HepG2 (cell line): ENCODE measurements around the gene RIPPLY2. TPM values are rescaled to one million over a fixed set of nuclear protein-coding genes. Genes with fewer than 3 reads are reported as not detected.

ENCODE experiments used
- BRD4 ChIP-seq: sonication (generic); formaldehyde crosslinking; IDR thresholded peaks from 2 replicates; pipeline ENCODE4 v1.4.0; 2020; ENCODE audit warnings: missing genetic modification reagents
- CREB1 ChIP-seq, 2 experiments: fragments of 450-650 bp in 1 of 2; IDR thresholded peaks; 2 replicates each; pipeline ENCODE4 v1.6.1; 2016 to 2017; ENCODE audit warnings: control low read depth in 1 of 2, mild to moderate bottlenecking in 1 of 2, missing compliant biosample characterization in 1 of 2, missing genetic modification characterization in 1 of 2
- HOXA9 ChIP-seq: sonication (generic); formaldehyde crosslinking; IDR thresholded peaks from 2 replicates; pipeline ENCODE4 v1.8.1; 2022; ENCODE audit warnings: missing genetic modification reagents, mild to moderate bottlenecking, moderate library complexity, borderline replicate concordance
- KMT2B ChIP-seq: IDR thresholded peaks from 2 replicates; pipeline ENCODE4 v1.6.1; 2016; ENCODE audit warnings: missing genetic modification reagents, missing compliant biosample characterization
- MAFF ChIP-seq: IDR thresholded peaks from 2 replicates; pipeline ENCODE4 v1.6.1; 2011; ENCODE audit warnings: low read depth, low read length, improper control_type of control experiment
- NFKBIZ ChIP-seq: IDR thresholded peaks from 2 replicates; pipeline ENCODE4 v1.6.1; 2018; ENCODE audit warnings: missing genetic modification reagents, missing compliant biosample characterization
- PITX1 ChIP-seq: sonication (generic); formaldehyde crosslinking; IDR thresholded peaks from 2 replicates; pipeline ENCODE4 v1.5.1; 2020; ENCODE audit warnings: mild to moderate bottlenecking, missing genetic modification reagents
- REPIN1 ChIP-seq: sonication (generic); formaldehyde crosslinking; IDR thresholded peaks from 2 replicates; pipeline ENCODE4 v1.8.0; 2022; ENCODE audit warnings: missing genetic modification reagents, low read depth, mild to moderate bottlenecking, borderline replicate concordance
- SMAD9 ChIP-seq: sonication (generic); formaldehyde crosslinking; IDR thresholded peaks from 2 replicates; pipeline ENCODE4 v1.5.1; 2020; ENCODE audit warnings: mild to moderate bottlenecking, missing genetic modification reagents
- STAT5B ChIP-seq: sonication (generic); formaldehyde crosslinking; IDR thresholded peaks from 2 replicates; pipeline ENCODE4 v1.4.0; 2020; ENCODE audit warnings: missing genetic modification reagents
- TCF7 ChIP-seq: sonication (generic); IDR thresholded peaks from 2 replicates; pipeline ENCODE4 v1.6.1; 2016; ENCODE audit warnings: antibody characterized with exemption, low read depth
- ZBTB20 ChIP-seq: sonication (generic); formaldehyde crosslinking; IDR thresholded peaks from 2 replicates; pipeline ENCODE4 v1.8.1; 2023; ENCODE audit warnings: missing genetic modification reagents, low read depth, mild to moderate bottlenecking, borderline replicate concordance
- ZFX ChIP-seq: sonication (generic); formaldehyde crosslinking; IDR thresholded peaks from 2 replicates; pipeline ENCODE4 v1.4.0; 2020; ENCODE audit warnings: mild to moderate bottlenecking, low read depth, missing genetic modification reagents, moderate library complexity
- ZNF234 ChIP-seq: sonication (generic); formaldehyde crosslinking; conservative IDR thresholded peaks from 2 replicates; pipeline ENCODE4 v1.5.1; 2020; ENCODE audit warnings: mild to moderate bottlenecking, missing genetic modification reagents
- ZNF407 ChIP-seq: sonication (generic); formaldehyde crosslinking; IDR thresholded peaks from one replicate; pipeline ENCODE4 v1.5.1; 2020; ENCODE audit warnings: mild to moderate bottlenecking, missing genetic modification reagents; ENCODE audit errors: not compliant biosample characterization
- ZNF720 ChIP-seq: sonication (generic); formaldehyde crosslinking; IDR thresholded peaks from 2 replicates; pipeline ENCODE4 v1.4.0; 2020; ENCODE audit warnings: missing genetic modification reagents
- ZNF816 ChIP-seq: sonication (generic); formaldehyde crosslinking; IDR thresholded peaks from 2 replicates; pipeline ENCODE4 v1.8.0; 2022; ENCODE audit warnings: missing genetic modification reagents, mild to moderate bottlenecking, borderline replicate concordance
- polyA plus RNA-seq, 8 experiments: library from polyadenylated mRNA; depleted of rRNA in 3 of 8; stranded (reverse) in 7 of 8; unstranded in 1 of 8; fragments of >200 nt; fragmentation: Illumina TruSeq in 4 of 8; extraction: Trizol in 4 of 8; gene quantifications; 2 replicates each; pipeline versions ENCODE4 v1.2.1 to v1.2.3, GENCODE V29; 2011 to 2016; ENCODE audit warnings: low read depth in 4 of 8, missing spikeins in 1 of 8, mixed read lengths in 1 of 8; ENCODE audit not compliant: insufficient read depth in 1 of 8
- total RNA-seq, 5 experiments: library from RNA; depleted of rRNA; stranded (reverse); fragments of >200 nt; fragmentation: Illumina TruSeq; extraction: Trizol; gene quantifications; 2 replicates each; pipeline ENCODE4 v1.2.3, GENCODE V29; 2016; ENCODE audit warnings: low read depth in 1 of 5
- TF ChIP-seq, protein P1 (sequence below): sonication (generic); formaldehyde crosslinking; conservative IDR thresholded peaks from 2 replicates; pipeline ENCODE4 v1.4.0; 2020; ENCODE audit warnings: missing genetic modification reagents

The RIPPLY2 gene
- total and polyA plus RNA-seq, 2 of the 13 experiments (the other 11 are each of a cell fraction or from before 2014, with no cell fraction given) = not detected

- TF ChIP-seq HOXA9 (CRISPR knock-in tag) (no peak; the same call in 1 of the 2 replicates), STAT5B (peak; percentile 99), ZBTB20 (peak; percentile 94; the same call in 1 of the 2 replicates), TCF7 (peak; percentile 88), REPIN1 (CRISPR knock-in tag) (peak; percentile 95), SMAD9 (CRISPR knock-in tag) (0 out of 2 replicates have a peak, but pooled peaks have one; percentile 9), ZNF720 (CRISPR knock-in tag) (peak; percentile 98), CREB1 (IDR thresholded peaks at IDR 0.05) (peak; percentile 81), CREB1 (CRISPR knock-in tag; IDR thresholded peaks at IDR 0.05) (peak; percentile 90), KMT2B (peak; percentile 92), ZNF234 (CRISPR knock-in tag) (no peak), ZNF816 (CRISPR knock-in tag) (peak; percentile 91), PITX1 (CRISPR knock-in tag) (peak; percentile 90), BRD4 (no peak), ZNF407 (CRISPR knock-in tag) (no peak), NFKBIZ (CRISPR knock-in tag) (peak; percentile 94), ZFX (CRISPR knock-in tag) (peak; percentile 86), MAFF (peak; percentile 21; the same call in 1 of the 2 replicates)
- TF ChIP-seq, protein P1, sequence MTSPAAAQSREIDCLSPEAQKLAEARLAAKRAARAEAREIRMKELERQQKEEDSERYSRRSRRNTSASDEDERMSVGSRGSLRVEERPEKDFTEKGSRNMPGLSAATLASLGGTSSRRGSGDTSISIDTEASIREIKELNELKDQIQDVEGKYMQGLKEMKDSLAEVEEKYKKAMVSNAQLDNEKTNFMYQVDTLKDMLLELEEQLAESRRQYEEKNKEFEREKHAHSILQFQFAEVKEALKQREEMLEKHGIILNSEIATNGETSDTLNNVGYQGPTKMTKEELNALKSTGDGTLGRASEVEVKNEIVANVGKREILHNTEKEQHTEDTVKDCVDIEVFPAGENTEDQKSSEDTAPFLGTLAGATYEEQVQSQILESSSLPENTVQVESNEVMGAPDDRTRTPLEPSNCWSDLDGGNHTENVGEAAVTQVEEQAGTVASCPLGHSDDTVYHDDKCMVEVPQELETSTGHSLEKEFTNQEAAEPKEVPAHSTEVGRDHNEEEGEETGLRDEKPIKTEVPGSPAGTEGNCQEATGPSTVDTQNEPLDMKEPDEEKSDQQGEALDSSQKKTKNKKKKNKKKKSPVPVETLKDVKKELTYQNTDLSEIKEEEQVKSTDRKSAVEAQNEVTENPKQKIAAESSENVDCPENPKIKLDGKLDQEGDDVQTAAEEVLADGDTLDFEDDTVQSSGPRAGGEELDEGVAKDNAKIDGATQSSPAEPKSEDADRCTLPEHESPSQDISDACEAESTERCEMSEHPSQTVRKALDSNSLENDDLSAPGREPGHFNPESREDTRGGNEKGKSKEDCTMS (CRISPR knock-in tag) = peak; percentile 98
Measured at GRCh38 chr6:83859410-83860358, 6.5 kb downstream of the RIPPLY2 start, which contains the start of gene CYB5R4 (continued).
